ENCODE results near the gene NEAT1.
"Not testable (repeated sequence)": the region's sequence is repeated elsewhere in the genome, so short reads cannot be mapped to it uniquely, and the experiment has no call there.

NEAT1 gene

DNA sequence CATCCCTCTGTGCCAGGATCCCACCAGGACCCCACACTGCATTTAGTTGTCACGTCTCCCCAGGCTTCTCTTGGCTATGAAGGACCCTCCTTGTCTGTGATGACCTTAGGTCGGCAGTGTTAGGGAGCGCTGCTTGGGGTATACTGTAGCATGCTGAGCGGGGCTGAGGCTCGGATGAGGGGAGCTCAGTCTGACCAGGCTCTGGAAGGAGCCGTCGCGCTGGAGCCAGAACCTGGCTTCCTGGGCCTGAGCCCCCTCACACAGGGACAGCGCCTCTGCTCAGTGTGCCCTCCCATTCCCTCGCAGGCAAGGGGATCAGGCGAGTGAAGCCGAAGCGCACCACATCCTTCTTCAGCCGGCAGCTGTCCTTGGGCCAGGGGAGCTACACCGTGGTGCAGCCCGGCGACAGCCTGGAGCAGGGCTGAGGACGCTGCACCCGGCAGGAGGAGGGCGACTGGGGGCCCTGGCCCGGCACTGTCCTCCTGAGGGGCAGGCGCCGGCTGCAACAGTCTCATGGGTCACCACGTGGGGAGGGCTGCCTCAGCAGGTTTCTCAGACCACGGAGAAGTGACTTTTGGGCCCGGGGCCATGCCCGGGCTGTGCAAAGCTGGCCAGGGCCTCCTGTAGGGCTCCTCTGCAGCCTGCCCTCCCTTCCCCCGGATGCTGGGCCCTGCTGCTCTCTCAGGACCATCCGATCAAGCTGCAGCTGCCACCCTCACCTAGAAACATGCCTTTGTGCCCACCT lies 11.5 kb upstream of the NEAT1 start:
- no peak overlapping the region for H3K4me2 ChIP-seq (ENCODE audit: low read length, poor library complexity, severe bottlenecking)
- no peak overlapping the region for H3K23ac ChIP-seq (ENCODE audit: low read length in 2 of 2)
- peaks cover 30% of the 10 kb centered on the region for H3K79me1 ChIP-seq (replicated peaks; ENCODE audit: low read length, poor library complexity, severe bottlenecking)
- H2BK15ac ChIP-seq (ENCODE audit: low read depth, poor library complexity, severe bottlenecking), result no peak overlapping the region
- H4K8ac ChIP-seq (ENCODE audit: low read length), result no peak overlapping the region
- WGBS, result 92% methylated on average over 28 of the region's 29 CpGs
- no peak overlapping the region for H3K14ac ChIP-seq (ENCODE audit: low read length in 2 of 2)
- no peak overlapping the region for H3K27ac ChIP-seq (ENCODE audit: low read length, poor library complexity, severe bottlenecking)
- H3K36me3 ChIP-seq (ENCODE audit: control insufficient read depth in 1 of 2, insufficient read depth in 2 of 2, low read depth in 1 of 2, low read length in 2 of 2), result peaks cover 60 to 71% of the 10 kb centered on the region in 2 experiments
- no peak overlapping the region for H2BK5ac ChIP-seq (ENCODE audit: low read depth, low read length, poor library complexity, severe bottlenecking)
- H2BK120ac ChIP-seq (ENCODE audit: low read depth, low read length), result no peak overlapping the region
- H2AFZ ChIP-seq (ENCODE audit: low read depth, low read length), result no peak overlapping the region
- DNase-seq, result no peak
- H3K27me3 ChIP-seq (ENCODE audit: control insufficient read depth in 1 of 2, insufficient read depth in 1 of 2, low read length in 2 of 2), result no peaks in the 10 kb centered on the region
- no peak overlapping the region for H3K4me3 ChIP-seq (ENCODE audit: insufficient read depth in 1 of 2, low read depth in 1 of 2, low read length in 2 of 2)
- no peaks in the 10 kb centered on the region for H3K9me3 ChIP-seq (ENCODE audit: control insufficient read depth, low read length)
- H2AK5ac ChIP-seq (ENCODE audit: low read length, severe bottlenecking), result no peak overlapping the region
- H3K4me1 ChIP-seq (ENCODE audit: control insufficient read depth, insufficient read depth, low read depth, low read length), result peaks cover 13% of the 10 kb centered on the region
- no peak overlapping the region for H3K9ac ChIP-seq (ENCODE audit: low read length)
- H3K18ac ChIP-seq (ENCODE audit: low read depth in 1 of 2, low read length in 2 of 2), result no peak overlapping the region
- no peak overlapping the region for H4K91ac ChIP-seq (ENCODE audit: low read length)
- H3K4ac ChIP-seq (ENCODE audit: low read depth in 1 of 2, low read length in 2 of 2), result no peak overlapping the region
- no peak overlapping the region for H2BK12ac ChIP-seq (ENCODE audit: low read length in 2 of 2)

DNA sequence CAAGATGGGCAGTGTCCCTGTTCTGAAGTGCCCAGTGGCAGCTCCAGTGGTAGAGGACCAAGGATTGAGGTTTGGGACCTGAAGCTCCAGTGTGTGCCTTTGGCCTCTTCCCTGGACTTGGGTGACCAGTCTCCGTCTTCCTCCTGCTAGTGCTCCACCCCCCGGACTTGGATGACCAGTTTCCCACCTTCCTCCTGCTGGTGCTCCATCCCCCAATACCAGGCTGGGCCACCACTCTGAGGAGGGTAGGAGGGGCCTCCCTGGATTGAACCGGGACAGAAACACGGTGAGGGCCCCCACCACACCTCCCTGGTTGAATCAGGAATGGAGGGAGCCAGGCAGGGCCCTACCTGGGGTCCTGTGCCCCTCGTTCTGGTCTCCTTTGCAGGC lies 10.9 kb upstream of the NEAT1 start:
- peaks cover 31% of the 10 kb centered on the region for H3K79me1 ChIP-seq (replicated peaks; ENCODE audit: low read length, poor library complexity, severe bottlenecking)
- no peak overlapping the region for H2AFZ ChIP-seq (ENCODE audit: low read depth, low read length)
- H2BK12ac ChIP-seq (ENCODE audit: low read length in 2 of 2), result no peak overlapping the region
- H3K9me3 ChIP-seq (ENCODE audit: control insufficient read depth, low read length), result no peaks in the 10 kb centered on the region
- H3K9ac ChIP-seq (ENCODE audit: low read length), result no peak overlapping the region
- no peak overlapping the region for H3K14ac ChIP-seq (ENCODE audit: low read length in 2 of 2)
- H2BK120ac ChIP-seq (ENCODE audit: low read depth, low read length), result no peak overlapping the region
- 88% methylated on average over 4 of the region's 5 CpGs for WGBS
- no peaks in the 10 kb centered on the region for H3K27me3 ChIP-seq (ENCODE audit: control insufficient read depth in 1 of 2, insufficient read depth in 1 of 2, low read length in 2 of 2)
- no peak overlapping the region for H2BK15ac ChIP-seq (ENCODE audit: low read depth, poor library complexity, severe bottlenecking)
- no peak overlapping the region for H4K91ac ChIP-seq (ENCODE audit: low read length)
- H2AK5ac ChIP-seq (ENCODE audit: low read length, severe bottlenecking), result no peak overlapping the region
- H3K23ac ChIP-seq (ENCODE audit: low read length in 2 of 2), result no peak overlapping the region
- H3K4me2 ChIP-seq (ENCODE audit: low read length, poor library complexity, severe bottlenecking), result no peak overlapping the region
- no peak overlapping the region for H3K4me3 ChIP-seq (ENCODE audit: insufficient read depth in 1 of 2, low read depth in 1 of 2, low read length in 2 of 2)
- no peak overlapping the region for H2BK5ac ChIP-seq (ENCODE audit: low read depth, low read length, poor library complexity, severe bottlenecking)
- DNase-seq, result no peak
- H3K4me1 ChIP-seq (ENCODE audit: control insufficient read depth, insufficient read depth, low read depth, low read length), result peaks cover 16% of the 10 kb centered on the region
- no peak overlapping the region for H3K18ac ChIP-seq (ENCODE audit: low read depth in 1 of 2, low read length in 2 of 2)
- no peak overlapping the region for H3K4ac ChIP-seq (ENCODE audit: low read depth in 1 of 2, low read length in 2 of 2)
- H3K36me3 ChIP-seq (ENCODE audit: control insufficient read depth in 1 of 2, insufficient read depth in 2 of 2, low read depth in 1 of 2, low read length in 2 of 2), result peaks cover 54 to 66% of the 10 kb centered on the region in 2 experiments
- no peak overlapping the region for H3K27ac ChIP-seq (ENCODE audit: low read length, poor library complexity, severe bottlenecking)
- no peak overlapping the region for H4K8ac ChIP-seq (ENCODE audit: low read length)

DNA sequence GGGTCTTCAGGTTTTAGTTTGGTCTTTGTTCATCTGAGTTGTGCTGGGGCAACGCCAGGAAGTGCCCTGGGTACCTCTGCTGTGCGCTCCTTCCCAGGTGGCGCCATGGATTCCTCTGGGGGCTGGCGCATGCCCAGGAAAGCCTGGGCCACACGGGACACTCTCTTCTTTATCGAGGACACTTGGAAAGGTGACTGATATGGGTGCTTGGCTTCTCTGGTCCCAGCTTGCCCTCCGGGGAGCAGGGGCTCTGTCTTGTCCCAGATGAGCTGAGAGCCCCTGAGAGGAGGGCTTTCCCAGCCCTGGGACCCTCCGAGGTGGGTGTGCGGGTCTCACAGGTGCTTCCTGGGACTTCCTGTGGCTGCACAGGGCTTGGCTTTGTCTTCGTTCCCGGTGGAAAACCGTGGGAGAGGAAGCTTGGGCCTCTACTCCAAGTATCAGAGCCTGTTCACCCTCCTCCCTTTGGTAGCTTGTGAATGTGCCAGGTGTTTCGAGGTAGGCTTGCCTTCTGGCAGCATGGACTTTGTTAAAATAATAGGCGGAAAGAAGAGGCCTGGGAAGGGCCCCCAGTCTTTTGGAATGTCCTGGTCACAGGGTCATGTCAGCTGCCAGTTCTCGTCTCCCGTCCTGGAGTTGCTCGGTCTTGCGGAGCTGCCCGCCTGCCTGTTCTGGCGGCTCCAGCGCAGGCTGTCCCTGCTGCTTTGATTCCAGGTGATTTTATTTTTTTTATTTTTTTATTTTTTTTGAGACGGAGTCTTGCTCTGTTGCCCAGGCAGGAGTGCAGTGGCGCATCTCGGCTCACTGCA lies 10.1 kb upstream of the NEAT1 start:
- no peak overlapping the region for H2AFZ ChIP-seq (ENCODE audit: low read depth, low read length)

DNA sequence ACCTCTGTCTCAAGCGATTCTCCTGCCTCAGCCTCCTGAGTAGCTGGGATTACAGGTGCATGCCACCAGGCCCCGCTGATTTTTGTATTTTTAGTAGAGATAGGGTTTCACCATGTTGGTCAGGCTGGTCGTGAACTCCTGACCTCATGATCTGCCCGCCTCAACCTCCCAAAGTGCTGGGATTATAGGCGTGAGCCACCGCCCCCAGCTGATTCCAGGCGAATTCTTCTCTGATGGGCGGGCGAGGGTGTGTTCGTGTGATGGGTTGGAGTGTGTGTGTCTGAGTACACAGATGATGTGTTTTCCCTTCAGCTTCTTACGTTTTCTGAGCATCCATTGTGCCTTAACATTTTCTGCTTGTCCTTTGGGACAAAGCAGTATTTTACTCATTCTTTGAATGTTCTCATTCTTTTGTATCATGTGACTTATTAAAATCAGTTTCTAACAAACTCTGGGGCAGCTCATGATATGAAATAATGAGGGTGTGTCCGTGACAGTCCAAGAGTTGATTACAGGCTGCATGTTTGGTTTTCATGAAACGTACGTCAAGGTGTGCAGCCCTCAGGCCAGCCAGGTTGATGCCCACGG lies 9.4 kb upstream of the NEAT1 start:
- H3K4ac ChIP-seq (ENCODE audit: low read depth in 1 of 2, low read length in 2 of 2); H4K91ac ChIP-seq (ENCODE audit: low read length); H2BK12ac ChIP-seq (ENCODE audit: low read length in 2 of 2); DNase-seq; H3K27me3 ChIP-seq (ENCODE audit: control insufficient read depth in 1 of 2, insufficient read depth in 1 of 2, low read length in 2 of 2); H3K18ac ChIP-seq (ENCODE audit: low read depth in 1 of 2, low read length in 2 of 2); H2AFZ ChIP-seq (ENCODE audit: low read depth, low read length); H3K4me3 ChIP-seq (ENCODE audit: insufficient read depth in 1 of 2, low read depth in 1 of 2, low read length in 2 of 2); H3K9me3 ChIP-seq (ENCODE audit: control insufficient read depth, low read length); H4K8ac ChIP-seq (ENCODE audit: low read length); H3K23ac ChIP-seq (ENCODE audit: low read length in 2 of 2); H3K27ac ChIP-seq (ENCODE audit: low read length, poor library complexity, severe bottlenecking); H3K4me2 ChIP-seq (ENCODE audit: low read length, poor library complexity, severe bottlenecking); H3K14ac ChIP-seq (ENCODE audit: low read length in 2 of 2); H2BK15ac ChIP-seq (ENCODE audit: low read depth, poor library complexity, severe bottlenecking); H2BK120ac ChIP-seq (ENCODE audit: low read depth, low read length); H2BK5ac ChIP-seq (ENCODE audit: low read depth, low read length, poor library complexity, severe bottlenecking); H2AK5ac ChIP-seq (ENCODE audit: low read length, severe bottlenecking): not testable (repeated sequence)
- H3K36me3 ChIP-seq (ENCODE audit: control insufficient read depth in 1 of 2, insufficient read depth in 2 of 2, low read depth in 1 of 2, low read length in 2 of 2), result peaks cover 53% of the 10 kb centered on the region in 2 experiments
- H3K9ac ChIP-seq (ENCODE audit: low read length), result peak overlapping the region; percentile 31
- peaks cover 29% of the 10 kb centered on the region for H3K4me1 ChIP-seq (ENCODE audit: control insufficient read depth, insufficient read depth, low read depth, low read length)
- H3K79me1 ChIP-seq (replicated peaks; ENCODE audit: low read length, poor library complexity, severe bottlenecking), result peaks cover 31% of the 10 kb centered on the region
- WGBS, result 97% methylated on average over 15 of the region's 15 CpGs

More for the DNA sequence above, 10.1 kb upstream of the NEAT1 start:
- Histone ChIP-seq H4K8ac (ENCODE audit: low read length) (no peak overlapping the region), H2BK120ac (ENCODE audit: low read depth, low read length) (no peak overlapping the region), H3K27ac (ENCODE audit: low read length, poor library complexity, severe bottlenecking) (no peak overlapping the region), H3K9ac (ENCODE audit: low read length) (peak overlapping the region; percentile 18), H4K91ac (ENCODE audit: low read length) (no peak overlapping the region), H3K4ac (ENCODE audit: low read depth in 1 of 2, low read length in 2 of 2) (no peak overlapping the region), H2BK12ac (ENCODE audit: low read length in 2 of 2) (no peak overlapping the region), H3K18ac (ENCODE audit: low read depth in 1 of 2, low read length in 2 of 2) (no peak overlapping the region), H3K23ac (ENCODE audit: low read length in 2 of 2) (no peak overlapping the region), H3K36me3 (ENCODE audit: control insufficient read depth in 1 of 2, insufficient read depth in 2 of 2, low read depth in 1 of 2, low read length in 2 of 2) (peaks cover 53 to 59% of the 10 kb centered on the region in 2 experiments), H3K79me1 (replicated peaks; ENCODE audit: low read length, poor library complexity, severe bottlenecking) (peaks cover 31% of the 10 kb centered on the region), H2AK5ac (ENCODE audit: low read length, severe bottlenecking) (no peak overlapping the region), H3K4me1 (ENCODE audit: control insufficient read depth, insufficient read depth, low read depth, low read length) (peaks cover 24% of the 10 kb centered on the region), H2BK5ac (ENCODE audit: low read depth, low read length, poor library complexity, severe bottlenecking) (no peak overlapping the region), H3K27me3 (ENCODE audit: control insufficient read depth in 1 of 2, insufficient read depth in 1 of 2, low read length in 2 of 2) (no peaks in the 10 kb centered on the region), H2BK15ac (ENCODE audit: low read depth, poor library complexity, severe bottlenecking) (no peak overlapping the region), H3K4me2 (ENCODE audit: low read length, poor library complexity, severe bottlenecking) (no peak overlapping the region), H3K9me3 (ENCODE audit: control insufficient read depth, low read length) (no peaks in the 10 kb centered on the region), H3K14ac (ENCODE audit: low read length in 2 of 2) (no peak overlapping the region), H3K4me3 (ENCODE audit: insufficient read depth in 1 of 2, low read depth in 1 of 2, low read length in 2 of 2) (no peak overlapping the region)
- WGBS, result 96% methylated on average over 19 of the region's 24 CpGs
- no peak for DNase-seq
